Activated effector memory CD4-positive, alpha-beta T cell treated with anti-CD3 and anti-CD28 coated beads, Interleukin-2, amount 50 U/mL, for 16 hours (primary cell): ENCODE data around the gene GOLGA8H.
A peak's percentile ranks its signal among the peaks of the same experiment; 100 is the strongest.
"Not testable (repeated sequence)": the region's sequence is repeated elsewhere in the genome, so short reads cannot be mapped to it uniquely, and the experiment has no call there.

Experiments
- DNase-seq: peaks from one replicate; pipeline ENCODE4 v3.0.0-alpha.2; 2020

The GOLGA8H gene

DNA sequence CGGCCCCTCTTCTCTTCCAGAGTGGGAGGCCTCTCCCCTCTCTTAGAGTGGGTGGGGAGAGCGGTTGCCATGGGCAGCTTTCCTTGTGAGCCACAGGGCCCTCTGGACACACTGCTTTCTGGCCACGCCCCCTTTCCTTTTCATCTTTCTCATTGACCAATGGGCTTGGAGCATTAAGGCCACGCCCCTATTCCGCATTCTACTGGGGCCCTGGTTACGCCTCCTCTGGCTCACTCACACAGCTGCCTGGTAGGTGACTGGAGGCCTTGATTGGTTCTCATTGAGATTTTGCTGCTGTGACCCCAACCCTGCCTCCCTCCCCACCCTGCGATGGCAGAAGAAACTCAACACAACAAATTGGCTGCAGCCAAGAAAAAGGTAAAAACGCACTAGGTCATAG, at the start of gene GOLGA8H:
TSS of gene GOLGA8H (plus strand) at position 233 of the 400 bp plus-strand sequence. CDS start at position 331, 98 bp downstream.
- DNase-seq = not testable (repeated sequence)

DNA sequence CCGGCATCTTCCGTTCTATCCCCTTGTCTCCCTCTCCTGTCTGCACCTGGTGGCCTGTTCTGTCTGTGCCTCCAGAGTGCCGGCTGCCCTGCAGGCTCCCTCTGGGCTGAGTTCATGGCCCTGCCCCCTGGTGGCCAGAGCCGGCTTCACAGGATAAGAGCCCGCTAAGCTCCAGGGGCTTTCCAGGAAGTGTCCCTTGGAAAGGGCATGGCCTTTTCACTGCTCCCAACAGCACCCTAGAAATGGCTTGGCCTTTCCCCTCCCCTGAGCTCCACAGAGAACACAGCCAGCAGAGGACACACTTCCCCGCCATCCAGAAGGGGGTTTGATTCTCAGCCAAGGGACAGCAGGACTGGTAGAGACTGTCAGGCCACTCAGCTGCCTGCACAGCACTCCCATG, 36.9 kb upstream of the GOLGA8H start:
- DNase-seq = peak; percentile 44

DNA sequence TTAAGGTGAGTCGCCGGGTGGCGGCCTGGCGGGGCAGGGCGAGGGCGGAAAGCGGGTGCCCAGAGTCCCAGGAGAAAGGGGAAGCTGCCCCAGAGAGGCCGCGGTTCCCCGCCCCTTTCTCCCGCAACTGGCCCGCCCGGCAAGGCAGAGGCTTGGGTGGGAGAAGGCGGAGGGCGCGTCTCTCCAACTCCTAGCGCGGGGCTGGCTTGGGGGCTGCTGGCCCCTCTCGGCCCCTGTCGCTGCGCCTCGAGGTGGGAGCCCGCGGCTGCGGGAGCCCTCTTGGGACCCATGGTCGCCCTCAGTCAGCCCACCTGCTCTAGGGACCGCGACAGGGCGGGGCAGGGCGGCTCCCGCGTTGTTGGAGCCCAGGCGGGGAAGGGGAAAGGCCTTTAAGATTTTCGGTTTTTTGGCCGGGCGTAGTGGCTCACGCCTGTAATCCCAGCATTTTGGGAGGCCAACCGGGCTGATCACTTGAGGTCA, 30.8 kb upstream of the GOLGA8H start:
- not testable (repeated sequence) for DNase-seq

- not testable (repeated sequence) for DNase-seq
Measured at GRCh38 chr15:30579394-30579970, 24.3 kb upstream of the GOLGA8H start.

- not testable (repeated sequence) for DNase-seq
Measured at GRCh38 chr15:30580716-30581115, 23.1 kb upstream of the GOLGA8H start.

GRCh38 chr15:30598953-30599352, 4.9 kb upstream of the GOLGA8H start:
- not testable (repeated sequence) for DNase-seq

DNA sequence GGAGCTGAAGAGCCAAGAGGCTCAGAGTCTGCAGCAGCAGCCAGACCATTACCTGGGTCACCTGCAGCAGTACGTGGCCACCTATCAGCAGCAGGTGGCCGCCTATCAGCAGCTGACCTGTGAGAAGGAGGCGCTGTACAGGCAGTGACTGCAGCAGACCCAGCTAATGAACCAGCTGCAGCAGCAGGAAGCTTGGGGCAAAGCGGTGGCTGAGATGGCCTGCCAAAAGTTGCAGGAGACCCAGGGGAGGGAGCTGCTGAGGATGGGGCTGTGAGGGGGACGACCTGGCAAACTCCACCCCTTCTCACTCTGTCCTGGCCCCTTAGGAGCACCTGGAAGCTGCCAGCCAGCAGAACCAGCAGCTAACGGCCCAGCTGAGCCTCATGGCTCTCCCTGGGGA, 8.4 kb downstream of the GOLGA8H start:
- DNase-seq = not testable (repeated sequence)

- DNase-seq = not testable (repeated sequence)
Measured at GRCh38 chr15:30621342-30621741, 17.5 kb downstream of the GOLGA8H start.

- peak; percentile 98 for DNase-seq
Measured at GRCh38 chr15:30625436-30626193, 21.8 kb downstream of the GOLGA8H start, which contains the start of gene ARHGAP11B. ARHGAP11B (plus strand) TSS chr15:30626128.

DNA sequence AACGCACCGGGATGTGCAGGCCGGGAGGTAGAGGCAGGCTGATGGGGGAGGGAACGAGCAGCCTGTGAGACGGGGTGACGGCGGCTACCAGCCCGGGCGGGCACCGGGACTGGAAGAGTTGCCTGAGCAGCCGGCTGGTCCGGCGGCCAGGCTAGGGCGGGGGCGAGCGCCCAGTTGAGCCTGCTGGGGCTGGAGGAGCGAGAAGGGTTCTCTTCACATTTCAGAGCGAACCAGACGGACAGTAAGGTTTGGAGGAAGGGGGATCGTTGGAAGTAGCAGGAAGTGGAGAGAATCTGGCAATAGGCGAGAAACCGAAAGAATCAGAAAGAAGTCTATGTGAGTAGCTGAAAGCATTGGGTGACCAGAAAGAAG, 22.4 kb downstream of the GOLGA8H start:
- not testable (repeated sequence) for DNase-seq

GRCh38 chr15:30626632-30627031, 22.8 kb downstream of the GOLGA8H start:
- DNase-seq = not testable (repeated sequence)

GRCh38 chr15:30650012-30650929, 46.4 kb downstream of the GOLGA8H start:
- DNase-seq = no peak

DNA sequence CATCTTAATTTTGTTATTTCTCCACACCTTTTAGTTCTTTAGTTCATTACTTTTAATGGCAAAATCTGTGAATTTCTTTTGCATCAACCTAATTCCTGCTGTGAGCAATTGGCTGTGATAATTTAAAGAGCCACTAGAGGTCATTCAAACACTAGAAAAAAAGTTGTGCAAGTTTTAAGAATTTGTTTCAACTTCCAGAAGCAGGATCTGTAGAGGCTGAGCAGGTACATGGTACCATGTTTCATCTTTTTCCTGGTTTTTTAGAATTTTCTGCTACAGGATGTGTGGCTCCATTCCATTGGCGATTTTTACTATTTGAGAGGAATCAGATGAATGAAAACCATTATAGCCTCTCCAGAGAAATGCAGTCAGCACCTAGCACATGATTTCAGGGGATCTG, 57.3 kb downstream of the GOLGA8H start:
- DNase-seq = not testable (repeated sequence)
